GM12873 (cell line): Measurements from ENCODE around the gene SERPINB1.

Experiments used
- CTCF ChIP-seq: IDR thresholded peaks from 2 replicates; pipeline ENCODE4 v1.5.1; 2012; ENCODE audit warnings: low read depth, mild to moderate bottlenecking, moderate library complexity, low read length, control low read depth; ENCODE audit not compliant: insufficient read depth; ENCODE audit errors: missing control alignments

SERPINB1 gene

GRCh38 chr6:2877960-2878359 lies 36.3 kb upstream of the SERPINB1 start:
- TF ChIP-seq CTCF: no peak

- no peak for TF ChIP-seq CTCF
These were observed 35.6 kb upstream of the SERPINB1 start for GRCh38 chr6:2877057-2877882.

GRCh38 chr6:2876210-2877056 lies 34.8 kb upstream of the SERPINB1 start:
- TF ChIP-seq CTCF: no peak

- TF ChIP-seq CTCF: peak; percentile 4
These were observed 33.9 kb upstream of the SERPINB1 start for GRCh38 chr6:2875359-2876191.

GRCh38 chr6:2873643-2874042 lies 32.0 kb upstream of the SERPINB1 start:
- TF ChIP-seq CTCF: no peak

- no peak for TF ChIP-seq CTCF
These were observed 31.0 kb upstream of the SERPINB1 start for GRCh38 chr6:2872423-2873358.
